ENCODE measurements around the gene SELE.

SELE gene

GRCh38 chr1:169707912-169708604, 25.8 kb downstream of the SELE start:
- Mint-ChIP-seq H3K36me3 (ENCODE audit: low read depth) (no peaks in the 10 kb centered on the region), H3K4me1 (peaks cover 6% of the 10 kb centered on the region), H3K27ac (no peak overlapping the region), H3K27me3 (ENCODE audit: low read depth, poor library complexity) (peaks cover 31% of the 10 kb centered on the region), H3K4me3 (no peak overlapping the region), H3K9me3 (peaks cover 8% of the 10 kb centered on the region)
- no peak for DNase-seq
- no peak for TF ChIP-seq CTCF (IDR thresholded peaks at IDR 0.05)

GRCh38 chr1:169704797-169705196, 29.1 kb downstream of the SELE start:
- no peak for DNase-seq
- no peak overlapping the region for H3K4me3 Mint-ChIP-seq
- H3K27me3 Mint-ChIP-seq (ENCODE audit: low read depth, poor library complexity) = peaks cover 32% of the 10 kb centered on the region
- no peaks in the 10 kb centered on the region for H3K9me3 Mint-ChIP-seq
- no peak overlapping the region for H3K27ac Mint-ChIP-seq
- no peaks in the 10 kb centered on the region for H3K36me3 Mint-ChIP-seq (ENCODE audit: low read depth)
- no peak for TF ChIP-seq CTCF (IDR thresholded peaks at IDR 0.05)
- no peaks in the 10 kb centered on the region for H3K4me1 Mint-ChIP-seq

- no peaks in the 10 kb centered on the region for H3K9me3 Mint-ChIP-seq
- no peaks in the 10 kb centered on the region for H3K36me3 Mint-ChIP-seq (ENCODE audit: low read depth)
- no peak overlapping the region for H3K4me3 Mint-ChIP-seq
- DNase-seq = no peak
- no peak for TF ChIP-seq CTCF (IDR thresholded peaks at IDR 0.05)
- no peaks in the 10 kb centered on the region for H3K4me1 Mint-ChIP-seq
- H3K27me3 Mint-ChIP-seq (ENCODE audit: low read depth, poor library complexity) = peaks cover 19% of the 10 kb centered on the region
- no peak overlapping the region for H3K27ac Mint-ChIP-seq
These were observed 32.4 kb downstream of the SELE start for GRCh38 chr1:169701261-169702005.

- no peaks in the 10 kb centered on the region for H3K4me1 Mint-ChIP-seq
- no peak overlapping the region for H3K4me3 Mint-ChIP-seq
- no peaks in the 10 kb centered on the region for H3K9me3 Mint-ChIP-seq
- no peaks in the 10 kb centered on the region for H3K36me3 Mint-ChIP-seq (ENCODE audit: low read depth)
- H3K27me3 Mint-ChIP-seq (ENCODE audit: low read depth, poor library complexity) = peaks cover 16% of the 10 kb centered on the region
- no peak for DNase-seq
- H3K27ac Mint-ChIP-seq = no peak overlapping the region
- no peak for TF ChIP-seq CTCF (IDR thresholded peaks at IDR 0.05)
These were observed 34.2 kb downstream of the SELE start for GRCh38 chr1:169699707-169700106.

GRCh38 chr1:169698976-169699375, 34.9 kb downstream of the SELE start:
- TF ChIP-seq CTCF (IDR thresholded peaks at IDR 0.05) = no peak
- H3K36me3 Mint-ChIP-seq (ENCODE audit: low read depth) = no peaks in the 10 kb centered on the region
- no peak overlapping the region for H3K27ac Mint-ChIP-seq
- no peak overlapping the region for H3K4me3 Mint-ChIP-seq
- DNase-seq = no peak
- H3K4me1 Mint-ChIP-seq = no peaks in the 10 kb centered on the region
- no peaks in the 10 kb centered on the region for H3K9me3 Mint-ChIP-seq
- peaks cover 20% of the 10 kb centered on the region for H3K27me3 Mint-ChIP-seq (ENCODE audit: low read depth, poor library complexity)
